ENCODE data around the gene LDB2.

DNA sequence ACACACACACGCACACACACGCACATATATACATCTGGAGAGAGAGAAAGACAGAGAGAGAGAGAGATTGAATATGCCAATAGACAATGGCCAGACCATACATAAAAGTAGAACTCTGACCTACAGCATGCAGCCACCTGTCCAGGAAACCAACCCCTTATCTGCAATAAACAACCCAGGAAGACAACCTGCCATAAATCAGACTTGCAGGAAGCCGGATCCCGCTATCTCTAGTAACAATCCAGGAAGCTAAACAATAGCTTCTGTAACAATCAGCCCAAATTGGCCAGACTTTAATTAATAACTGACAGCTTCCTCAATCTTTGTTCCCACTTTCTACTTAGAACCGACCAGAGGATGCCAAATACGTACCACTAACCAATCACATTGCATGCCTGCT lies 173.2 kb downstream of the LDB2 start:
- no peak for TF ChIP-seq POLR2A (IDR thresholded peaks at IDR 0.05)
- TF ChIP-seq, protein P1, sequence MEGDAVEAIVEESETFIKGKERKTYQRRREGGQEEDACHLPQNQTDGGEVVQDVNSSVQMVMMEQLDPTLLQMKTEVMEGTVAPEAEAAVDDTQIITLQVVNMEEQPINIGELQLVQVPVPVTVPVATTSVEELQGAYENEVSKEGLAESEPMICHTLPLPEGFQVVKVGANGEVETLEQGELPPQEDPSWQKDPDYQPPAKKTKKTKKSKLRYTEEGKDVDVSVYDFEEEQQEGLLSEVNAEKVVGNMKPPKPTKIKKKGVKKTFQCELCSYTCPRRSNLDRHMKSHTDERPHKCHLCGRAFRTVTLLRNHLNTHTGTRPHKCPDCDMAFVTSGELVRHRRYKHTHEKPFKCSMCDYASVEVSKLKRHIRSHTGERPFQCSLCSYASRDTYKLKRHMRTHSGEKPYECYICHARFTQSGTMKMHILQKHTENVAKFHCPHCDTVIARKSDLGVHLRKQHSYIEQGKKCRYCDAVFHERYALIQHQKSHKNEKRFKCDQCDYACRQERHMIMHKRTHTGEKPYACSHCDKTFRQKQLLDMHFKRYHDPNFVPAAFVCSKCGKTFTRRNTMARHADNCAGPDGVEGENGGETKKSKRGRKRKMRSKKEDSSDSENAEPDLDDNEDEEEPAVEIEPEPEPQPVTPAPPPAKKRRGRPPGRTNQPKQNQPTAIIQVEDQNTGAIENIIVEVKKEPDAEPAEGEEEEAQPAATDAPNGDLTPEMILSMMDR (IDR thresholded peaks at IDR 0.05) = no peak

All from uterus (tissue), 2 donors.